Fibroblast of skin of right biceps (primary cell): Measurements from ENCODE around the gene DNASE1L2.

Source experiments
- DNase-seq: peaks from one replicate; pipeline ENCODE4 v3.0.0-alpha.2; 2013

The DNASE1L2 gene

GRCh38 chr16:2204416-2205103 lies 31.7 kb upstream of the DNASE1L2 start:
- no peak for DNase-seq

DNA sequence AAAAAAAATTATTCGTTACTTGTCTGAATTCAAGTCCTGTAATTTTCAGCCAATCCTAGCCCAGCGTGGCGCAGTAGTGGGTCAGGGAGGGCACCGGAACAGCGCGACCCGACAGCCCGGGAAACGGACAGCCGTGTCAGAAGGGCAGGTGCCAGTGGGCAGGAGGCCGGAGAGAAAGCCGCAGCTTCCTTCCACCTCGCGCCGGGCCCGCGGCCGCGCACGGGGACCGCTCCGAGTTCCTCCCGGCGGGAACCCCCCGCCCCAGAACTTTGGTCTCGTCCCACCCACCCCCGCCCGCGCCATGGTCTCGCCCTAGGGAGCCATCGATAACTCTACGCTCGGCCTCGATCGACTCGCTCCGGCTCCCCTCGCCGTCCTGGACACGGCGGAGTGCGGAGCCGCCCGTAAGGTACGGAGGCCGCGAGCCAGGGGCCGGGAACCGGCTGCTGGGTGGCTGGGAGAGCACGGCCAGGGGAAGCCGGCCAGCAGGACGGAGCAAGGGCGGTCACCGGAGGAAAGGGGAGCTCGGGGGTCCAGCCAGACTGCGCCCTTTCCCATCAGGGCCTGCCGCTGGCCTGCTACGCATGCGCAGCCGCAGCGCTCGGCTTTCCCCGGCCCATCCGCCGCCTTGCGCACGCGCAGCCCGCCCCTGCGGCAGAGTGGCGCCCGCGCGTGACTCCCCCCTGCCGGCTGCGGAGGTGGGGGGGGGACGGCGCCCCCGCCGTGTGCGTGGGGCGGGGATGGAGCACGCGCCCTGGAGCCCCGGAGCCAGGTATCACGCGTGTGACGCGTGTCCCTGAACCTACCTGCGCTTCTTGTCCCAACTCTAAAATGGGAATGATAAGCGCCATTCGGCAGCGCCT lies 30.9 kb upstream of the DNASE1L2 start, which contains the start of gene MLST8:
TSS of gene MLST8 (plus strand) at position 351 of the 863 bp plus-strand sequence. CDS start 632 bp downstream, outside the sequence.
- peak; percentile 87 for DNase-seq

- DNase-seq: no peak
These were observed 30.3 kb upstream of the DNASE1L2 start for GRCh38 chr16:2205967-2206313.

GRCh38 chr16:2206420-2206779 lies 29.8 kb upstream of the DNASE1L2 start:
- no peak for DNase-seq

DNA sequence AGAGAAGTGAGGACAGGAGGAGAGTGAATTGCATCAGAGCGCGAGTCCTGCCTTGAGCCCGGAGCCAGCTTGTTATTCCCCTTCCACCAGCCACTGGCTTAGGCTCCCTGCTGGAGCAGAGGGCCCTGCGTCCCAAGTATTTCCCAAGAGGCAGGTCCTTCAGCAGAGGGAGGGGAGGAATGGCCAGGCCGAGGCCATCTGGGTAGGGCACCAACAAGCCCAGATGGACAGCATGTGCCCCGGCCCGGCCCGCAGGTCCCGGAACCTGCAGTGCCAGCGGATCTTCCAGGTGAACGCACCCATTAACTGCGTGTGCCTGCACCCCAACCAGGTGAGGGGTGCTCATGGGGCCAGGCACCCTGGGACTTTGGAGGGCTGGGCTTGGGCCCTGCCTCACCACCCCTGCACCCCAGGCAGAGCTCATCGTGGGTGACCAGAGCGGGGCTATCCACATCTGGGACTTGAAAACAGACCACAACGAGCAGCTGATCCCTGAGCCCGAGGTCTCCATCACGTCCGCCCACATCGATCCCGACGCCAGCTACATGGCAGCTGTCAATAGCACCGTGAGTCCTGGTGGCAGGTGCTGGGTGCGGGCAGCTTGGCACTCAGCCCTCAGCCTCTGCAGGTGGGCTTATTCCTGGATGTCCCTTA lies 29.3 kb upstream of the DNASE1L2 start:
- no peak for DNase-seq

DNA sequence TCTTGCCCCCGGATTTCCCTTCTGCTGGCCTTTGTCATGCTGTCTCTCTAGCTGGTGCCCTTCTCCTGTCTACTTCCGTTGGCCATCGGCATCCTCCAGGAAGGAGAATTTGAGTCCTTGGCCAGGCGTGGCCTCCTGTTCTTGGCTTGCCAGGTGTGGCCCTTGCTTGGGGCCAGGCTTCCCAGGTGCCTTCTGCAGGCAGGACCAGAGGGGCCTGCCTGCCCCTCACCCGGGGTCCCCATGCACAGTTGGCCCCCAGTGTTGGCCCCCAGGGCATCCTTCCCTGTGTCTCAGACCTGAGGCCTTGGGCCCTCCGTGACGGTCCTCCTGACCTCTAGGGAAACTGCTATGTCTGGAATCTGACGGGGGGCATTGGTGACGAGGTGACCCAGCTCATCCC lies 28.4 kb upstream of the DNASE1L2 start:
- DNase-seq: no peak

GRCh38 chr16:2208308-2208707 lies 27.9 kb upstream of the DNASE1L2 start:
- no peak for DNase-seq

DNA sequence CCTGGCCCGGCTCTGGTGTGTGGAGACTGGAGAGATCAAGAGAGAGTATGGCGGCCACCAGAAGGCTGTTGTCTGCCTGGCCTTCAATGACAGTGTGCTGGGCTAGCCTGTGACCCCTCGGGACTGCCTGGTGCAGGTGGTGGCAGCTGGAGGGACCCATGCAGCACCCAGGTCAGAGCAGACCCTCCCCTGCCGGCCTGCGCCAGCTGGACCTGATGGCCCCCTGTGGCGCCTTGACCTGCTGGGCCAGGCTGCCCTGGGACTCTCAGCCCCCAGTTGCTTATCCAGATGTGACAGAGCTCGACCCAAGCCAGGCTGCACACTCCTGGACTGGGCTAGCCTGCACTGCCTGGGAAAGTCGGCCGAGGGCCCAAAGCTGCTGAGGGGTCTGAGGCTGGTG lies 27.5 kb upstream of the DNASE1L2 start:
- DNase-seq: no peak

DNA sequence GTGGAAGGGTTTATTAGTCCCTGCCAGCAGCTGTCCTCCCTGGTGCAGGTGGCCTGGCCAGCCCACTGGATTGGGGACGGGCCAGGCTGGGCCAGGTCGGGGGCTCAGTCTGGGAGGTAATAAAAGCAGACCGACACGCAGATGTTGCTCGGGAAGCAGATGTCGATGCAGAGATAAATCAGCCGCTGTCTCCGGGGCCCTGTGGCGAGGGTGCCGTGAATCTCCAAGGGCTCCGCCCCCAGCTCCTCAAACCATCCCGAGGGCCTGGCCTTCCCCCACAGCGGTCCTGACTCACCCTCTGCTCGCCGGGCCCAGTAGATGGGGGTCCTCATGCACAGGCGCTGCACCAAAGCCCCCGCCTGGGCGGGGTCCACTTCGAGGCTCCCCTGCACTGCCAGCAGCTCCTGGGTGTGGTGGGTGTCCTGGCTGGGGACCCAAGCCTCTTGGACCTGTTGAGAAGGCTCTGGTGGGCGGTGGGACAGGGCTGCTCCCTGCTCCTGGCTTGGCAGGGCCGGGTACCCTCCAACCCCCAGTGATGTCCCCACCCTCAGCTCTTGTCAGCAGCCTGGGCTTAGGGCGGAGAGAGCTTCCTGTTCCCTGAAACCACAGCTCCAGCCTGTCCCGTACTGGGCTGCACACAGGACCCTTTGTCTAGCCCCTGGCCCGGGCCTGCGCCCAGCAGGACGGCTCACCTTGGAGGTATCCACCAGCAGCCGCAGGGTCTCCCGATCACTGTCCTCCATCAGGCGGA lies 26.8 kb upstream of the DNASE1L2 start:
- DNase-seq: no peak

GRCh38 chr16:2210009-2210332 lies 26.3 kb upstream of the DNASE1L2 start:
- DNase-seq: no peak

GRCh38 chr16:2210386-2211365 lies 25.6 kb upstream of the DNASE1L2 start, which contains the start of gene BRICD5:
Gene BRICD5, minus strand, starts transcription at chr16:2210863. Its CDS starts 30 bp downstream, at chr16:2210833.
- DNase-seq: no peak

DNA sequence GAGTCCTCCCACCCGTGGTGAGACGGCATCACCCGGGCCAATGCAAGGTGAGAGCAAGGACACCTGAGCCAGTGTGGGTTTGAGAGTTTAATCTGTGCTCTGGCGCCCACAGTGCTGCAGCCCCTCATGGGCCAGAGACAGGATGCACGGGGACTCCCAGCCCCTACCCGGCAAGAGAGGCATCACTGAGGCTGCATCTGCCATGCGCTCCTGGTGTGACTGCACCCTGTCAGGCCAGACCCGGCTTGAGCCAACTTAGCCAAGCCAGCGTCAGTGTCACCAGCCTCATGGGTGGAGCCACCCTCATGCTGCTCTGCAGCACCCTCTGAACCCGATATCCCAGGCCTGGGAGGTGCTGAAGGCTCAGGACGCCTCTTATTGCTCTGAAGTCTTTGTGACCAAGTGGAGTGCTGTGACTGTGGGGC lies 24.3 kb upstream of the DNASE1L2 start:
- no peak for DNase-seq

GRCh38 chr16:2212362-2213324 lies 23.6 kb upstream of the DNASE1L2 start:
- no peak for DNase-seq

DNA sequence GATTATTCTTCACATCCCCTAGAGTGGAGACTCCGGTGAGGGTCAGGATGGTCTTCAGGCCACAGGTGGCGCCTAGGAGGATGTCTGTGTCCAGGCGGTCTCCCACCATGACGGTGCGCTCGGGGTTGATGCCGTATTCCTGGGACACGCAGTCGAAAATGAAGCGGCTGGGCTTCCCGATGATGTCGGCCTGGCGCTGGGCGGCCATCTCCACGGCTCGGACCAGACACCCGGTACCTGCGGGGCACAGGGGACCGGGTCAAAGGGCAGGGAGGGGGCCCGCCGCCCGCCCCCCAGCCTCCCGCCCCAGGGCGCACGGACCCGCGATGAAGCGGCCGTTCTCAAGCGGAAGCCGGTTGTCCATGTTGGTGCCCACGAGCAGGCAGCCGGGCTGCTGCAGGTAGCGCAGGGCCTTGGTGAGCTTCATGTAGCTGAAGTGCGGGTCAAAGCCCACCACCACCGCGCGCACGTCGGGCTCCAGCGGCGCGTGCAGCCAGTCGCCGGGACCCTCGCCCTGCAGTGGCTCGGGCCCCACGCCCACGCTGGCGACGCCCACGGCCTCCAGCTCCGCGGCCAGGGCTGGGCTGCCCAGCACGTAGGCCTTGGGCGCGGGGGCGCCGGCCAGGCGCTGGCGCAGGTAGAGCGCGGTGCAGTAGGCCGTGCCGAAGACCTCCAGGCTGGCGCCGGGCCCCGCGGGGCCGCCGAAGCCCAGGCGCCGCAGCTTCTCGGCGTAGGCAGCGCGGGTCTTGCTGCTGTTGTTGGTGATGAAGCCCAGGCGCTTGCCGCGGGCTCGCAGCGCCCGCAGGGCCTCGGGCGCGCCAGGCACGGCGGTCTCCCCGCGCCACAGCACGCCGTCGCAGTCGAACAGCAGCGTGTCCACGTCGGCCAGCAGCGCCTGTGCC lies 22.2 kb upstream of the DNASE1L2 start:
- DNase-seq: no peak

GRCh38 chr16:2214719-2214968 lies 21.6 kb upstream of the DNASE1L2 start, which contains the start of gene PGP:
Gene PGP, minus strand, starts transcription at chr16:2214840. Its CDS starts 63 bp downstream, at chr16:2214777.
- no peak for DNase-seq

DNA sequence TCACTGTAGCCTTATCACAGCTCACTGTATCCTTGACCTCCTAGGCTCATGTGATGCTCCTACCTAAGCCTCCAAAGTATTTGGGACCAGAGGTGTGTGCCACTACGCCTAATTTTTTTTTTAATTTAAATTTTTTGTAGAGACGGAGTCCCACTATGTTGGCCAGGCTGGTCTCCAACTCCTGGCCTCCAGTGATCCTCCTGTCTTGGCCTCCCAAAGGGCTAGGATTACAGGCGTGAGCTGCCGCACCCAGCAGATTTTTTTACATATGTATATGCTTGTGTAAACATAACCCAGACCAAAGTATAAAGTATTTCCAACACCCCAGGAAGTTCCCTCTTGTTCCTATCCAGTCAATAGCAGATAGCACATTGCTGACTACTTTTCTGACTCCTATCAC lies 19.9 kb upstream of the DNASE1L2 start:
- no peak for DNase-seq

- DNase-seq: peak; percentile 100
These were observed 12.9 kb upstream of the DNASE1L2 start, which contains the start of gene E4F1 for GRCh38 chr16:2223221-2223941. Gene E4F1, plus strand, starts transcription at chr16:2223591. Its CDS starts 23 bp downstream, at chr16:2223614.

DNA sequence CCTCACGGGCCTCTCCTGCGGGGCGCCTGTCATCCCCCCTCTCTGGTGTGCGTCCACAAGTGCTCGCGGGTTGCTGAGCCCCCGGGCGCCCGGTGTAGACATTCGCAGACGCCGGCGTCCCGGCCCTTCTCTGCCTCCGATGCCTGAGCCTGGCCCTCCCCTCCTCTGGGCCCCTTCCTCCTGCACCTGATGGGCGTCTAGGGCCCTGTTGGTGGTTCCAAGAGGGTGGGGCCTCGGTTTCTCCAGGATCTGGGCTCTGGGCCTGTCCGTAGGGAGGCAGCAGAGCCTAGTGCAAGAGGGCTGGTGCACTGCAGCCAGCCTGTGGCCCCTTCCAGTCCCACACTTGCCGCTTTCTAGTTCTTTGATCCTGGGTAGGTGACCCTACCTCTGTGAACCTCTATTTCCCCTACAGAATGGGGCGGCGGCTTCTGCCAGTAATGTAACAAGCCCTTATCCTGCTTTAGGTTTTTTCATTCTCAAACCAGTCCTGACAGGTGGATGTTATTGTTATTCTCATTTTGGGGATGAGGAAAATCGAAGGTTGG lies 12.2 kb upstream of the DNASE1L2 start:
- peak; percentile 39 for DNase-seq
